Heart right ventricle (tissue), 16 donors: ENCODE measurements around the gene U2AF2. TPM values are rescaled to one million over a fixed set of nuclear protein-coding genes. Genes with fewer than 3 reads are reported as not detected.

Experiments
- ATAC-seq, 8 donors: fragments of 200-7000 bp; cut with Tn5 transposase; one replicate each; pipeline ENCODE4 v1.9.1; 2020; ENCODE audit warnings: mild to moderate bottlenecking in 8 of 8, moderate library complexity in 8 of 8, moderate number of reproducible peaks in 1 of 8
- DNase-seq, 2 donors: peaks; one replicate each; pipeline ENCODE4 v3.0.0-alpha.2; 2020
- H3K27ac ChIP-seq, 10 donors: fragments of 200-600 bp; sonication (generic) in 2 of 10; one replicate each; pipeline versions ENCODE4 v1.5.0 to v1.8.0; 2020 to 2022; ENCODE audit warnings: mild to moderate bottlenecking in 3 of 10
- H3K27me3 ChIP-seq, 7 donors: fragments of 200-600 bp; one replicate each; pipeline ENCODE4 v1.8.0; 2021 to 2022; ENCODE audit warnings: mild to moderate bottlenecking in 2 of 7
- H3K36me3 ChIP-seq, 9 donors: fragments of 200-600 bp; sonication (generic) in 1 of 9; one replicate each; pipeline versions ENCODE4 v1.5.0 to v1.8.0; 2020 to 2022; ENCODE audit warnings: mild to moderate bottlenecking in 2 of 9
- H3K4me1 ChIP-seq, 9 donors: fragments of 200-600 bp; sonication (generic) in 1 of 9; one replicate each; pipeline versions ENCODE4 v1.5.0 to v1.8.0; 2020 to 2022; ENCODE audit warnings: mild to moderate bottlenecking in 4 of 9
- H3K4me3 ChIP-seq, 10 donors: fragments of 200-600 bp; sonication (generic) in 2 of 10; one replicate each; pipeline versions ENCODE4 v1.5.0 to v1.8.0; 2020 to 2022; ENCODE audit warnings: mild to moderate bottlenecking in 7 of 10, moderate library complexity in 2 of 10
- H3K9me3 ChIP-seq, 11 donors: fragments of 200-600 bp in 10 of 11; sonication (generic) in 2 of 11; one replicate each; pipeline versions ENCODE4 v1.5.0 to v1.8.0; 2013 to 2022; ENCODE audit warnings: mild to moderate bottlenecking in 2 of 11, control low read depth in 1 of 11, moderate library complexity in 1 of 11
- WGBS, 2 donors: extraction: QIAGEN DNeasy Blood & Tissue Kit; methylation state at CpG; one replicate each; pipeline ENCODE4 v1.1.7; 2013; ENCODE audit warnings: inconsistent platforms in 1 of 2; 5-methylcytosine and 5-hydroxymethylcytosine counted together
- intact Hi-C, 10 donors: fragments of 100-400 bp; cut with DNase I; formaldehyde crosslinking; loops; one replicate each; pipeline versions ENCODE4 v1.11.1 to v1.14.2; 2022
- polyA plus RNA-seq, 2 donors: library from polyadenylated mRNA; stranded (reverse); fragments of 200-250 nt; gene quantifications; one replicate each; pipeline ENCODE4 v1.2.3, GENCODE V29; 2013
- total RNA-seq, 10 donors: library from RNA; stranded (reverse); fragmentation: NEBNext Ultra II Directional in 3 of 10; extraction: Animal tissue kit (Norgen Biotek cat#: 25700) in 3 of 10; gene quantifications; one replicate each; pipeline versions ENCODE4 v1.2.1 to v1.2.4, GENCODE V29; 2021 to 2023
- TF ChIP-seq, protein P1 (sequence below), 9 donors: fragments of 200-600 bp; sonication (generic) in 2 of 9; IDR thresholded peaks; one replicate each; pipeline versions ENCODE4 v1.5.0 to v1.8.0; 2021 to 2022; ENCODE audit warnings: antibody characterized with exemption in 9 of 9, mild to moderate bottlenecking in 5 of 9, moderate library complexity in 1 of 9
- donor health status: Arrhythmogenic right ventricular cardiomyopathy.
- donor health status: ischemic (EF 13 %, LVEDD 7.1; RV severe dilation, severe dysfunction).
- donor health status: healthy with polysubstance abuse.
- donor health status: DM: no; HTN: yes; CAD: no.
- donor health status: DM: no; HTN: no; CAD: no.
- donor health status: ischemic (EF 25% LVEDD 6.9; RV normal size, moderate dysfunction).
- donor health status: ischemic (EF 25% LVEDD 5.7; RV mildly dilated, moderate dysfunction).
- donor health status: healthy.
- donor health status: DM: yes; HTN: yes; CAD: no.
- donor health status: Ischemic cardiomyopathy.
- donor health status: ischemic (EF 35%, LVEDD 5.7; RV mildly dilated, moderate dysfunction).
- donor health status: nonischemic (EF 11% LVEDD 7.7; RV severe dilation, severe dysfunction).
- donor health status: DM: yes; HTN: yes; CAD: no.
- donor health status: PGD.
- donor health status: ischemic (EF 29% LVEDD 5.4; RV normal size, mild dysfunction).
- donor health status: nonischemic (EF 23%, LVEDD 6.1; RV moderate dilation, normal function).

Gene U2AF2
- total and polyA plus RNA-seq, 12 donors, result 64.1 to 100 (median 74.4) TPM

DNA sequence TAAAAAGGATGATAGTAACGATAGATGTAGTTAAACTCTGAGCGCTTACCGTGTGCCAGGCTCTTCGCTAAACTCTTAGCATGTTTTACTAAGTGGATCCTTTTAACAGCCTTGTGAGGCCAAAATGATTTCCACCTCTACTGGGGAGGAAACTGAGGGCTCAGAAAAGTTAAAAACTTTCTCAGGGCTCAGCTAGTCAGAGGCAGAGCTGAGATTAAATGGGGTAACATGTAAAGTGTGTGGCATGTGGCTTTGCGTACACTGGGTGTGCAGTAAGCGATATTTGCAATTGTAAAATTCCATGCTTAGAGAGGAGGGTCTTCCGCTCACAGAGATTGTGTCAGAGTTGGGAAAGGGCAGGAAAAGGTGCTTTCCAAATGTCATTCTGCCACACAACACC is 1.7 kb downstream of the U2AF2 start:
- ATAC-seq (no peak), DNase-seq (no peak)
- WGBS, 2 donors, result 51 to 54% methylated on average over 7 of the region's 7 CpGs
- Histone ChIP-seq H3K27me3 (no peaks in the 10 kb centered on the region), H3K36me3 (peaks cover 0 to 36% (median 8%) of the 10 kb centered on the region in 9 donors), H3K27ac (no peak overlapping the region), H3K4me3 (peak overlapping the region in 9 of 10 donors; percentile 78 to 99 (median 89)), H3K9me3 (no peaks in the 10 kb centered on the region), H3K4me1 (peaks cover 35 to 62% (median 54%) of the 10 kb centered on the region in 9 donors)
- intact Hi-C loops, result loop anchor here in 1 of 10 donors (2.0 kb wide), 1 partner anchor 16 kb away; no protein-coding TSS in a partner anchor
- TF ChIP-seq, protein P1, sequence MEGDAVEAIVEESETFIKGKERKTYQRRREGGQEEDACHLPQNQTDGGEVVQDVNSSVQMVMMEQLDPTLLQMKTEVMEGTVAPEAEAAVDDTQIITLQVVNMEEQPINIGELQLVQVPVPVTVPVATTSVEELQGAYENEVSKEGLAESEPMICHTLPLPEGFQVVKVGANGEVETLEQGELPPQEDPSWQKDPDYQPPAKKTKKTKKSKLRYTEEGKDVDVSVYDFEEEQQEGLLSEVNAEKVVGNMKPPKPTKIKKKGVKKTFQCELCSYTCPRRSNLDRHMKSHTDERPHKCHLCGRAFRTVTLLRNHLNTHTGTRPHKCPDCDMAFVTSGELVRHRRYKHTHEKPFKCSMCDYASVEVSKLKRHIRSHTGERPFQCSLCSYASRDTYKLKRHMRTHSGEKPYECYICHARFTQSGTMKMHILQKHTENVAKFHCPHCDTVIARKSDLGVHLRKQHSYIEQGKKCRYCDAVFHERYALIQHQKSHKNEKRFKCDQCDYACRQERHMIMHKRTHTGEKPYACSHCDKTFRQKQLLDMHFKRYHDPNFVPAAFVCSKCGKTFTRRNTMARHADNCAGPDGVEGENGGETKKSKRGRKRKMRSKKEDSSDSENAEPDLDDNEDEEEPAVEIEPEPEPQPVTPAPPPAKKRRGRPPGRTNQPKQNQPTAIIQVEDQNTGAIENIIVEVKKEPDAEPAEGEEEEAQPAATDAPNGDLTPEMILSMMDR (IDR thresholded peaks at IDR 0.05), result no peak

DNA sequence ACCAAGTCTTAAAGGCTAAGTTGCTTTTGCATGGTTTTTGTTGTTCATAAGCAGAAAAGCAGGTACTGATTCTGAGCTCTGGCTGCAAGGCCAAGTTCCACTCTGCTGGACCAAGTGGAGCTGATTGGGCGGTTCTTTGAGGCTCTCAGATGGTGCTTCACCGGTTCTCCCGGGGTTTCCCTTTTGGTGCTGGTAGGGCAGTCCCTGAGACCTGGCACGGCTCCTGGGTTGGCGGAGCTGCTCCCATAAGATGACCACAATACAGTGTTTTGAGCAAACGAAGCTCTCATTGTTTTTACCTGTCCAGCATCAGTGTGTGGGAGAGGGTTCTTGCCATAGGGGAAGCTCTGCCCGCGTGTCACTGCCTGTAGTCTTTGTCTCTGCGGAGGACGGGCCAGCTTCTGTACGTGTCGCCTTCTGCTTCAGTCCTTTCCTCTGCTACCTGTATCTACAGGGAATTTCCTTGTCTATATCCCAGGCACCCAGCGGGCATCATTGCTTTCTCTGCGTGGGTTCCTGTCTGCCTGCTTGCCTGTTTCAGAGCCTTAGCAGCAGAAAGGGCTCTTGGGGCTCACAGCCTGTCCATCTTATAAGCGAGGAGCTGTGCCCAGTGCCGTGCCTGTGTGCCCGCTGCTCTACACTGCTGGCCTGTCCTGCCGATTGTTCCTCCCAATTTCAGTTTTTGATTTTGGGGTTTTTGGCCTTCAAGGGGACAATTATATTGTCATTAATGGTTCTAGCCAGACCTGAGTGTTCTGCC is 2.3 kb downstream of the U2AF2 start:
- WGBS, 2 donors, result 44 to 46% methylated on average over 18 of the region's 18 CpGs
- peak overlapping the region in 2 of 10 donors; percentile 1 to 17 for H3K27ac ChIP-seq
- peak overlapping the region in 9 of 10 donors; percentile 78 to 99 (median 89) for H3K4me3 ChIP-seq
- H3K9me3 ChIP-seq, result no peaks in the 10 kb centered on the region
- no peaks in the 10 kb centered on the region for H3K27me3 ChIP-seq
- DNase-seq (no peak), ATAC-seq (no peak)
- peaks cover 35 to 62% (median 54%) of the 10 kb centered on the region in 9 donors for H3K4me1 ChIP-seq
- TF ChIP-seq, protein P1 (IDR thresholded peaks at IDR 0.05), result no peak
- H3K36me3 ChIP-seq, result peaks cover 0 to 38% (median 13%) of the 10 kb centered on the region in 9 donors
- intact Hi-C loops, result loop anchor here in 1 of 10 donors (2.0 kb wide), 1 partner anchor 16 kb away; no protein-coding TSS in a partner anchor

DNA sequence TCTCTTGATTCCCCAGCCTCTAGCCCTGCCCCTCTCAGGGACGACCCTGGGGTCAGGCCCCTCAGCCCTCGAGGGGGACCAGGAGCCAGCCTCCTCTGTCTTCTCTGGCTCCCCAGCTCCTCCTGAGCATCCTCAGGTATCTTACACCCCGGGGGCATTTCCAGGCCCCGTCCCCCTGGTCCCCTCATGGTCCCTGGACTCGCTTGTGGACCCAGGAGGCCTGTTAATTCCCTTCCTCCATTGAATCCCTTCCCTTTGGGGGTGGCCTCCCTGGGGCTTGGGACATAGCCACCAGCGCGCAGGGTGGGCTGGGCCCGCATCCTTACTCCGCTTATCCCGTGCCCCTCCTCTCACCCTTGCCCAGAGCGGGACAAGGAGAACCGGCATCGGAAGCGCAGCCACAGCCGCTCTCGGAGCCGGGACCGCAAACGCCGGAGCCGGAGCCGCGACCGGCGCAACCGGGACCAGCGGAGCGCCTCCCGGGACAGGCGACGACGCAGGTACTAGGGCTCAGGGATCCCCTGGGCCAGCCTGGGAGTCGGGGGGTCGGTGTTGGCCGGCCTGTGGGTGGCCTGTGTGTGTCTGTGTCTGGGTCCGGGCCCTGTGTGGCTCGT is 4.1 kb downstream of the U2AF2 start:
- no peak for DNase-seq
- WGBS, 2 donors, result 90% methylated on average over 37 of the region's 37 CpGs
- intact Hi-C loops, result no loop called here
- Histone ChIP-seq H3K4me3 (peak overlapping the region in 1 of 10 donors; percentile 97), H3K36me3 (peaks cover 0 to 56% (median 29%) of the 10 kb centered on the region in 9 donors), H3K9me3 (no peaks in the 10 kb centered on the region), H3K27ac (no peak overlapping the region), H3K27me3 (no peaks in the 10 kb centered on the region), H3K4me1 (peaks cover 35 to 53% (median 43%) of the 10 kb centered on the region in 9 donors)
- TF ChIP-seq, protein P1 (IDR thresholded peaks at IDR 0.05), result no peak
- ATAC-seq, result no peak

DNA sequence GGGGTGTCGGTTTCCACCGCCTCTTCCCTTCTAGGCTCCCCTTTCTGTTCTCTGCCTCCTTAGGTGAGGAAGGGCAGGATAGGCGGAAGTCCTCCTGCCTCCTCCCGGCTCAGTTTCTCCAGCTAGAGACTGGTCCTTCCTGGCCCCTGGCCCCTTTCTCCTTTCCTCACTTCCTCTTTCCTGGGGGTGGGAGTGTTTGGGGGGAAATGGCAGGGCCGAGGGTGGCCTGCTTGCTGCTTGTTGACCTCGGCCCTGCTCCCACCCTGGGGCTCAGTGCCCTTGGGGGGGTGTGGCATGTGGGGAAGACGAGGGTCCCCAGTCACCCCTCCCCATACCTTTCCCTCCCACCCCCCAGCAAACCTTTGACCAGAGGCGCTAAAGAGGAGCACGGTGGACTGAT is 5.0 kb downstream of the U2AF2 start:
- H3K27ac ChIP-seq, result no peak overlapping the region
- DNase-seq (no peak), ATAC-seq (no peak)
- H3K36me3 ChIP-seq, result peaks cover 0 to 65% (median 38%) of the 10 kb centered on the region in 9 donors
- intact Hi-C loops, result no loop called here
- H3K27me3 ChIP-seq, result no peaks in the 10 kb centered on the region
- TF ChIP-seq, protein P1 (IDR thresholded peaks at IDR 0.05), result no peak
- WGBS, 2 donors, result 66 to 67% methylated on average over 9 of the region's 9 CpGs
- H3K9me3 ChIP-seq, result no peaks in the 10 kb centered on the region
- peaks cover 35 to 53% (median 43%) of the 10 kb centered on the region in 9 donors for H3K4me1 ChIP-seq
- no peak overlapping the region for H3K4me3 ChIP-seq
